ENCODE results near the gene PITPNC1.

Gene PITPNC1

DNA sequence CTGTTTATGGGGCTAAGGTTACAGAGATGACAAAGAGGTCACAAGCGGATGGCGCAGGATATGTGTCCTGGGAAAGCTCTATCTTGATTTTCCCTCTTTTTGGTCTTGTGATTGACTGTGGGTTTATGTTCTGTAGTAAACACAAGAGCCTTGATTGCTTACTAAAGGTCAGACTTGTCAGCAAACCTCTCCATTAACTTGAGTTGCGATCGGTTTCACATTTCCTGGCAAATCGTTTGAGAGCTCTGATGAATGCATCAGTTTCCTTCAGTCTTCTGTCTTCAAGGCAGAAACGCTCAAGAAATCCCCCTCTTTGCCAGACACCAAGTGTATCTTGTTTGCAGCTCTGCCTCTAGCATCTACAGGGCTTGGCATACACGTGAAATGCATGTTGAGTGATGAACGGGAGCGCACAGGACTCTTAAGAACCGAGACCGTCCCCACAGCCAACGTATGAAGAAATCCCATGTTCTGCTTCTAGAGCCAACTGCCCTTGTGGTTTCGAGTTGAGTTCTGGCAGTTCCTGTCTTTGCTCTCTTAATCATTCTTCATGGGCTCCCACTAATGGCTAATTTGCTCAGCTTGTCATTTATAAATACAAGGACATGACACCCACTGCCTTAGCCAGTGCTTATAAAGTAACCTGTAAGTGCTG lies 143.3 kb downstream of the PITPNC1 start:
- no peaks in the 10 kb centered on the region for H3K36me3 ChIP-seq (ENCODE audit: control insufficient read depth in 1 of 2, insufficient read depth in 2 of 2, low read length in 2 of 2)
- WGBS (ENCODE audit: extremely low coverage, insufficient coverage, insufficient read length) = no CpG with 5 or more reads among the region's 13 CpGs

DNA sequence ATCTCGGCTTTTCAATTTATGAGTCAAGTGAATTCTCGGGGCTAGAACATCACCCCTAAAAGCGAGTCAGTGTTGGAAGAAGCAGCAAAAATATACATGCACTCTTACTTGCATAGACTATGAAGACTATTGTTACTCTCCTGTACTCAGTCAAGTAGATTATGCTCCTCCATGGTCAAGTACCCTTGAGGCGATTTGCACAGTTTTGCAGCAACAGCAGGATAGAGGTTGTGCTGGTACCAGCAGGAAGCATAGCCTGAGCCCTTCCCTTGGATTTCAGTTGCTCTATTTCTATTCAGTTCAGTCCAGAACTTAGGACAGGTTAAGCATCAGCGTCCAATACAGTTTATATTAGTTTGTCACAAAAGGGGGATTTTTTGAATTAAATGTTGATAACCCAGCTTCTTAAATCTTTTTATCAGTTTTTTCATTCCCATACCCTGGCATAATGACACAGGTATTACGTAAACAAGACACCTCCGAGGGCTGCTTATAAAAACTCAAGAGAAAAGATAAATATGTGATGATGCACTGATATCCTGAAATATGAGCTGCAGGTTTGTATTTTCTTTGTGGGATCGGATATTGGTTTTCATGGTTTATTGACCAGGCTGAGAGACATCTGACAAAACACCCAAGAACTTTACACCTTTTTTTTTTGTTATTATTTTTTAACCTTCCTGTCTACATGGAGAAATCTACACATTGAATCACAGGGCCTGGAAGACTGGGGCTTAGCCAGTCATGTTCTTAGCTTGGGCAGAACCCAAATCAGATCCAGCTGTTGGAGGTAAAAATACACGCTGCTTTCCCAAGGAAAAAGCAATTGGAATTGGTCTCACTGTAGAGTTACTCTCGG lies 144.1 kb downstream of the PITPNC1 start:
- Histone ChIP-seq H3K18ac (ENCODE audit: low read length) (no peak overlapping the region), H2BK12ac (ENCODE audit: low read length) (no peak overlapping the region), H2BK120ac (ENCODE audit: insufficient read depth, low read length, poor library complexity) (no peak overlapping the region), H3K4ac (ENCODE audit: low read depth, low read length) (no peak overlapping the region), H3K27me3 (ENCODE audit: insufficient read depth, low read length) (no peaks in the 10 kb centered on the region), H2AFZ (ENCODE audit: insufficient read depth, low read length, poor library complexity) (no peak overlapping the region), H2BK5ac (ENCODE audit: low read depth, low read length, poor library complexity) (no peak overlapping the region), H3K4me2 (ENCODE audit: low read length) (no peak overlapping the region), H2AK5ac (ENCODE audit: low read length) (no peak overlapping the region), H3K27ac (ENCODE audit: low read depth, low read length) (no peak overlapping the region), H3K9ac (ENCODE audit: low read length) (no peak overlapping the region), H3K9me3 (ENCODE audit: insufficient read depth, low read depth, low read length) (no peaks in the 10 kb centered on the region), H3K79me1 (ENCODE audit: low read length) (no peaks in the 10 kb centered on the region), H3K23ac (ENCODE audit: low read length) (no peak overlapping the region), H4K91ac (ENCODE audit: low read depth, low read length) (no peak overlapping the region), H4K8ac (ENCODE audit: low read depth, low read length) (no peak overlapping the region), H3K14ac (ENCODE audit: low read length) (no peak overlapping the region), H3K36me3 (ENCODE audit: control insufficient read depth in 1 of 2, insufficient read depth in 2 of 2, low read length in 2 of 2) (no peaks in the 10 kb centered on the region), H4K12ac (ENCODE audit: low read depth, low read length) (no peak overlapping the region), H3K4me3 (ENCODE audit: low read depth, low read length) (no peak overlapping the region), H3K4me1 (ENCODE audit: control insufficient read depth in 1 of 2, insufficient read depth in 2 of 2, low read length in 2 of 2) (peaks cover 2 to 7% of the 10 kb centered on the region in 2 experiments), H3K79me2 (ENCODE audit: control insufficient read depth, insufficient read depth, low read length, poor library complexity) (no peaks in the 10 kb centered on the region)
- DNase-seq = peak; percentile 91 to 97
- no CpG with 5 or more reads among the region's 10 CpGs for WGBS (ENCODE audit: extremely low coverage, insufficient coverage, insufficient read length)

More for the DNA sequence above, 143.3 kb downstream of the PITPNC1 start:
- Histone ChIP-seq H3K4ac (ENCODE audit: low read depth, low read length) (no peak overlapping the region), H2BK5ac (ENCODE audit: low read depth, low read length, poor library complexity) (no peak overlapping the region), H2BK12ac (ENCODE audit: low read length) (no peak overlapping the region), H3K9me3 (ENCODE audit: insufficient read depth, low read depth, low read length) (no peaks in the 10 kb centered on the region), H2BK120ac (ENCODE audit: insufficient read depth, low read length, poor library complexity) (no peak overlapping the region), H3K79me2 (ENCODE audit: control insufficient read depth, insufficient read depth, low read length, poor library complexity) (no peaks in the 10 kb centered on the region), H3K27ac (ENCODE audit: low read depth, low read length) (no peak overlapping the region), H3K18ac (ENCODE audit: low read length) (no peak overlapping the region), H3K9ac (ENCODE audit: low read length) (no peak overlapping the region), H3K4me2 (ENCODE audit: low read length) (no peak overlapping the region), H4K12ac (ENCODE audit: low read depth, low read length) (no peak overlapping the region), H3K27me3 (ENCODE audit: insufficient read depth, low read length) (no peaks in the 10 kb centered on the region), H3K79me1 (ENCODE audit: low read length) (no peaks in the 10 kb centered on the region), H3K14ac (ENCODE audit: low read length) (no peak overlapping the region), H4K8ac (ENCODE audit: low read depth, low read length) (no peak overlapping the region), H3K23ac (ENCODE audit: low read length) (no peak overlapping the region), H4K91ac (ENCODE audit: low read depth, low read length) (no peak overlapping the region), H2AFZ (ENCODE audit: insufficient read depth, low read length, poor library complexity) (no peak overlapping the region), H3K4me3 (ENCODE audit: low read depth, low read length) (no peak overlapping the region), H2AK5ac (ENCODE audit: low read length) (no peak overlapping the region), H3K4me1 (ENCODE audit: control insufficient read depth in 1 of 2, insufficient read depth in 2 of 2, low read length in 2 of 2) (peaks cover 2 to 7% of the 10 kb centered on the region in 2 experiments)
- peak in 1 of 2 donors; percentile 23 for DNase-seq

DNA sequence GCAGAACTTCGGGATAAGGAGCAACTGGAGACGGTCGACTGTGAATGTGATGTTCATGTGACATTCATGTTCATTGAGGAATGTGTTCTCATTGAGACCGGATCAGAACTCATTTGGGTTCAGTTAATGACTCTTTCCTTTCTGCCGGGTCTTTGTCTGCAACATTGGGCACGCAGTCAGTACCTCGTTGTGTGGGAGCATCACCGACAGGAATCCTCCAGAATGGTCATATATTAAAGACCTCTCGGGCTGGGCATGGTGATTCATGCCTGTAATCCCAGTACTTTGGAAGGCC lies 144.6 kb downstream of the PITPNC1 start:
- H3K14ac ChIP-seq (ENCODE audit: low read length) = no peak overlapping the region
- DNase-seq = peak in 1 of 2 donors; percentile 32
- WGBS (ENCODE audit: extremely low coverage, insufficient coverage, insufficient read length) = no CpG with 5 or more reads among the region's 9 CpGs

DNA sequence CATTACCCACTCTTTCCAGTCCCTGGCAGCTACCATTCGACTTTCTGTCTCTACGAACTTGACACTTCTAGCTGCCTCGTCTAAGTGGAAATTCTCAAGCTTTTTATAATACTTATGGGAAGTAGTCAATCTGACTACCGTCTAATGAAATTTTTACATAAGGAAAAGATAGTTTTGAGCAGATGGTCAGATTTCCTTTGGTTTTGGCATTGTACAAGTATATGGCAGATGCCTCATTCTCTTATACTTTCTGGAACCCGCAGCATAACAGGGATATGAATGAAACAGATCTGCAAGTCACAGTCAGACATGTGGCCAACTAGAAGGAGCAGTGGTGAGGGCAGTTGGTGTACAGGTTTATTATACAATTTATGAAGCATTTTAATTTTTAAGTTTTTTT lies 146.0 kb downstream of the PITPNC1 start:
- WGBS (ENCODE audit: extremely low coverage, insufficient coverage, insufficient read length) = no CpG with 5 or more reads among the region's 5 CpGs
- Histone ChIP-seq H3K9me3 (ENCODE audit: insufficient read depth, low read depth, low read length) (no peaks in the 10 kb centered on the region), H2BK5ac (ENCODE audit: low read depth, low read length, poor library complexity) (no peak overlapping the region), H3K4me1 (ENCODE audit: control insufficient read depth in 1 of 2, insufficient read depth in 2 of 2, low read length in 2 of 2) (peaks cover 2 to 9% of the 10 kb centered on the region in 2 experiments), H2BK12ac (ENCODE audit: low read length) (no peak overlapping the region), H3K79me1 (ENCODE audit: low read length) (peaks cover 2% of the 10 kb centered on the region), H3K4me3 (ENCODE audit: low read depth, low read length) (no peak overlapping the region), H3K27me3 (ENCODE audit: insufficient read depth, low read length) (no peaks in the 10 kb centered on the region), H3K9ac (ENCODE audit: low read length) (no peak overlapping the region), H3K27ac (ENCODE audit: low read depth, low read length) (no peak overlapping the region), H3K14ac (ENCODE audit: low read length) (no peak overlapping the region), H3K4me2 (ENCODE audit: low read length) (no peak overlapping the region), H3K23ac (ENCODE audit: low read length) (no peak overlapping the region), H2BK120ac (ENCODE audit: insufficient read depth, low read length, poor library complexity) (no peak overlapping the region), H3K4ac (ENCODE audit: low read depth, low read length) (no peak overlapping the region), H2AK5ac (ENCODE audit: low read length) (no peak overlapping the region), H4K12ac (ENCODE audit: low read depth, low read length) (no peak overlapping the region), H3K18ac (ENCODE audit: low read length) (no peak overlapping the region), H3K36me3 (ENCODE audit: control insufficient read depth in 1 of 2, insufficient read depth in 2 of 2, low read length in 2 of 2) (no peaks in the 10 kb centered on the region), H4K8ac (ENCODE audit: low read depth, low read length) (no peak overlapping the region), H4K91ac (ENCODE audit: low read depth, low read length) (no peak overlapping the region), H3K79me2 (ENCODE audit: control insufficient read depth, insufficient read depth, low read length, poor library complexity) (no peaks in the 10 kb centered on the region), H2AFZ (ENCODE audit: insufficient read depth, low read length, poor library complexity) (no peak overlapping the region)
- peak; percentile 40 to 74 for DNase-seq

More for the DNA sequence above, 144.6 kb downstream of the PITPNC1 start:
- no peaks in the 10 kb centered on the region for H3K9me3 ChIP-seq (ENCODE audit: insufficient read depth, low read depth, low read length)
- no peak overlapping the region for H4K12ac ChIP-seq (ENCODE audit: low read depth, low read length)
- H3K79me2 ChIP-seq (ENCODE audit: control insufficient read depth, insufficient read depth, low read length, poor library complexity) = no peaks in the 10 kb centered on the region
- no peak overlapping the region for H3K4me3 ChIP-seq (ENCODE audit: low read depth, low read length)
- H3K18ac ChIP-seq (ENCODE audit: low read length) = no peak overlapping the region
- no peak overlapping the region for H3K4ac ChIP-seq (ENCODE audit: low read depth, low read length)
- peaks cover 2 to 7% of the 10 kb centered on the region in 2 experiments for H3K4me1 ChIP-seq (ENCODE audit: control insufficient read depth in 1 of 2, insufficient read depth in 2 of 2, low read length in 2 of 2)
- H2BK12ac ChIP-seq (ENCODE audit: low read length) = no peak overlapping the region
- no peak overlapping the region for H4K91ac ChIP-seq (ENCODE audit: low read depth, low read length)
- H3K9ac ChIP-seq (ENCODE audit: low read length) = no peak overlapping the region
- no peaks in the 10 kb centered on the region for H3K36me3 ChIP-seq (ENCODE audit: control insufficient read depth in 1 of 2, insufficient read depth in 2 of 2, low read length in 2 of 2)
- no peaks in the 10 kb centered on the region for H3K27me3 ChIP-seq (ENCODE audit: insufficient read depth, low read length)
- H4K8ac ChIP-seq (ENCODE audit: low read depth, low read length) = no peak overlapping the region
- no peak overlapping the region for H2BK120ac ChIP-seq (ENCODE audit: insufficient read depth, low read length, poor library complexity)
- H2AFZ ChIP-seq (ENCODE audit: insufficient read depth, low read length, poor library complexity) = no peak overlapping the region
- peak overlapping the region; percentile 40 for H3K23ac ChIP-seq (ENCODE audit: low read length)
- H3K79me1 ChIP-seq (ENCODE audit: low read length) = no peaks in the 10 kb centered on the region
- H2BK5ac ChIP-seq (ENCODE audit: low read depth, low read length, poor library complexity) = no peak overlapping the region
- H3K27ac ChIP-seq (ENCODE audit: low read depth, low read length) = no peak overlapping the region
- no peak overlapping the region for H2AK5ac ChIP-seq (ENCODE audit: low read length)
- no peak overlapping the region for H3K4me2 ChIP-seq (ENCODE audit: low read length)
